Mesodermal cell (in vitro differentiated cells): ENCODE results near the gene GPC3.

ENCODE experiments used
- H3K27ac ChIP-seq: 2 replicates; pipeline ENCODE4 v1.7.0; 2013; ENCODE audit warnings: mild to moderate bottlenecking, low read depth, low read length, moderate library complexity; ENCODE audit not compliant: severe bottlenecking
- H3K36me3 ChIP-seq: 2 replicates; pipeline ENCODE4 v1.7.1; 2013; ENCODE audit warnings: mild to moderate bottlenecking, low read length, moderate library complexity; ENCODE audit not compliant: control insufficient read depth, insufficient read depth
- H3K4me1 ChIP-seq: one replicate; pipeline ENCODE4 v1.7.1; 2013; ENCODE audit warnings: mild to moderate bottlenecking, low read length; ENCODE audit not compliant: insufficient read depth, control insufficient read depth, poor library complexity, severe bottlenecking
- H3K4me3 ChIP-seq: 2 replicates; pipeline ENCODE4 v1.7.0; 2013; ENCODE audit warnings: low read length, control low read depth, mild to moderate bottlenecking; ENCODE audit not compliant: insufficient read depth, poor library complexity, severe bottlenecking; ENCODE audit errors: extremely low read depth
- H3K9me3 ChIP-seq: 2 replicates; pipeline ENCODE4 v1.7.1; 2013; ENCODE audit warnings: mild to moderate bottlenecking, low read length, moderate library complexity; ENCODE audit not compliant: control insufficient read depth
- WGBS, 2 experiments: methylation state at CpG; one replicate each; pipeline ENCODE4 v1.1.5; 2013; ENCODE audit warnings: missing lambda C conversion rate in 2 of 2; ENCODE audit not compliant: insufficient coverage in 2 of 2; 5-methylcytosine and 5-hydroxymethylcytosine counted together

GPC3 gene

DNA sequence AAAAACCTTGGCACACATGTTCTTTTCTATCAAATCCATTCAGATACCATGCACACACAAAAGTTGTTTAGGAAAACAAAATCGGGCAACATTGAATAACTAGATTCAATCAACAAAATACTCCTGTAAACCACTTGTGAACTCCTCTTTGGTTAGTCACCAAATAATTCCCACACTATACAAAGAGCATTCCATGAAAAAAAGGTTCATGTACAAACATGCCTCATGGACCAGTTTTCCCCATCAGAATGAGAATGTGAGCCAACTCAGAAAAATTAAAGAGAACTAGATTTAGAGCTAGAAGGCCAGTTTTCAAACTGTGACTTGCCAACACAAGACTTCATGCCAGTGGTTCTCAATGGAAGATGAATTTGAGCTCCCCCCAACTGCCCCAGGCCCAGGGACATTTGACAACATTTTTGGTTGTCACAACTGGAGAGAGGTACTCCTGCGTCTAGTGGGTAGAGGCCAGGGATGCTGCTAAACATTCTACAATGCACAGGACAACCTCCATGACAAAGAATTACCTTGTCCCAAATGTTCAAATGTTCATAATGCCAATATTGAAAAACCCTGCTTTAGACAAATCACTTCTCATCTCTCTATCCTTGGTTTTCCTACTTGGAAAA is 55.4 kb downstream of the GPC3 start:
- no peaks in the 10 kb centered on the region for H3K9me3 ChIP-seq
- H3K4me1 ChIP-seq: no peaks in the 10 kb centered on the region
- no peak overlapping the region for H3K4me3 ChIP-seq
- no peaks in the 10 kb centered on the region for H3K36me3 ChIP-seq
- H3K27ac ChIP-seq: no peak overlapping the region
- WGBS, 2 experiments: 70% methylated on average over 1 of the region's 2 CpGs; no CpG with 5 or more reads in 1 of the 2 experiments

DNA sequence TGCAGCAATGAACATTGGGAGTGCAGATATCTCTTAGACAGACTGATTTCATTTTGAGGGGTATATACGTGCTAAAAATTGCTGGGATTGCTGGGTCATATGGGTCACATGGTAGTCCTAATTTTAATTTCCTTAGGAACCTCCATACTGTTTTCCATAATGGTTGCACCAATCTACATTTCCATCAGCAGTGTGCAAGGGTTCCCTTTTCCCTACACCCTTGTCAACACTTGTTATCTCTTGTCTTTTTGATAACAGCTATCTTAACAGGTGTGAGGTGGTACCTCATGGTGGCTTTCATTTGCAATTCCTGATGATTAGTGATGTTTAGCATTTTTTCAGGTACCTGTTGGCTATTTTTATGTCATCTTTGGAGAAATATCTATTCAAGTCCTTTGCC is 57.0 kb downstream of the GPC3 start:
- WGBS, 2 experiments: 100% methylated on average over 1 of the region's 1 CpG; no CpG with 5 or more reads in 1 of the 2 experiments
- Histone ChIP-seq H3K36me3 (no peaks in the 10 kb centered on the region), H3K9me3 (no peaks in the 10 kb centered on the region), H3K27ac (no peak overlapping the region), H3K4me3 (no peak overlapping the region), H3K4me1 (no peaks in the 10 kb centered on the region)

GRCh38 chrX:133926809-133927208 is 58.6 kb downstream of the GPC3 start:
- no peak overlapping the region for H3K4me3 ChIP-seq
- no peaks in the 10 kb centered on the region for H3K36me3 ChIP-seq
- no peaks in the 10 kb centered on the region for H3K9me3 ChIP-seq
- no peak overlapping the region for H3K27ac ChIP-seq
- no CpG with 5 or more reads among the region's 4 CpGs for WGBS, 2 experiments
- no peaks in the 10 kb centered on the region for H3K4me1 ChIP-seq

GRCh38 chrX:133926099-133926498 is 59.3 kb downstream of the GPC3 start:
- no peaks in the 10 kb centered on the region for H3K4me1 ChIP-seq
- no CpG with 5 or more reads among the region's 1 CpG for WGBS, 2 experiments

DNA sequence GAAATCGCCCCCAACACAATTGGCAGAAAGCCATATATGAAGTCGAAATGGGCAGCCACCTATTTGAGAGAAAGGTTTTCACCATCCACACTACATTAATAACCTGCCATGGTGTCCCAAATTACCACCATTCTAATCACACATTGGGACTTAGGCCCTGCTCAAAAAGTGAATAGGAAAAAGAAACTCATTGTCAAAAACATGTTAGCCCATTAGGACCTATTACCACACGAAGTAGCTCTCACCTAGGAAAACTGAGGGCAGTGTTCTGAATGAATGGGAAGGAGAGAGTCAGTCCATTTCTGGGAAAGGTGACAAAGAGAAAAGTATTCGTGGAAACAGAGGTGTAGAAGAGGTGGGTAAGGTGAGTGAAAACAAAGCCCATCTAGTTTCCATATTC is 60.8 kb downstream of the GPC3 start:
- no peak overlapping the region for H3K27ac ChIP-seq
- no peak overlapping the region for H3K4me3 ChIP-seq
- H3K36me3 ChIP-seq: no peaks in the 10 kb centered on the region
- WGBS, 2 experiments: 100% methylated on average over 1 to 2 of the region's 4 CpGs
- H3K4me1 ChIP-seq: no peaks in the 10 kb centered on the region
- H3K9me3 ChIP-seq: no peaks in the 10 kb centered on the region

More at GRCh38 chrX:133926099-133926498, 59.3 kb downstream of the GPC3 start:
- Histone ChIP-seq H3K9me3 (no peaks in the 10 kb centered on the region), H3K36me3 (no peaks in the 10 kb centered on the region), H3K27ac (no peak overlapping the region), H3K4me3 (no peak overlapping the region)

DNA sequence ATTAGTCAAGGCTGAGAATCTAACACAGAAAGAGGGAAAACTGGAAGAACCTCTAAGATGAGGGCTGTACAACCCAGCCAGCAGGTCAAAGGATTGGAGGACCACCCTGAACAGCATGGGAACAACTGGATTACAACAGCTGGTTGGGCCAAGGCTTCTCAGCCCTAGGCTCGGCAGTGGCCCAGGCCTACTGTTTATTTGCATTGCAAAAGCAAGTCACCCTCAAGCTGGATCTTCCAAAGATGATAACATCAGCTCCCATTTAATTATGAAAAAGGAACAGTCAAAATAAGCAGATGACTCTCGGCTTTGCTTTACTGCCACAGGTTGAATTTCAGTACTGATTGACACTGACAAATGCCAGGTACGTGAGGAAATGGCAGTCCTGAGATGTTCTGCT is 61.8 kb downstream of the GPC3 start:
- Histone ChIP-seq H3K27ac (no peak overlapping the region), H3K4me1 (no peaks in the 10 kb centered on the region), H3K9me3 (no peaks in the 10 kb centered on the region), H3K4me3 (no peak overlapping the region), H3K36me3 (no peaks in the 10 kb centered on the region)
- WGBS, 2 experiments: 82% methylated on average over 2 of the region's 3 CpGs; no CpG with 5 or more reads in 1 of the 2 experiments

GRCh38 chrX:133923113-133923512 is 62.3 kb downstream of the GPC3 start:
- Histone ChIP-seq H3K9me3 (no peaks in the 10 kb centered on the region), H3K36me3 (no peaks in the 10 kb centered on the region), H3K4me1 (no peaks in the 10 kb centered on the region), H3K27ac (peak overlapping the region; percentile 17), H3K4me3 (no peak overlapping the region)
- WGBS, 2 experiments: no CpG with 5 or more reads among the region's 5 CpGs

- WGBS, 2 experiments: no CpG with 5 or more reads among the region's 2 CpGs
- H3K4me1 ChIP-seq: no peaks in the 10 kb centered on the region
- no peaks in the 10 kb centered on the region for H3K36me3 ChIP-seq
- no peaks in the 10 kb centered on the region for H3K9me3 ChIP-seq
- no peak overlapping the region for H3K4me3 ChIP-seq
- no peak overlapping the region for H3K27ac ChIP-seq
Measured at GRCh38 chrX:133922390-133922771, 63.0 kb downstream of the GPC3 start.

DNA sequence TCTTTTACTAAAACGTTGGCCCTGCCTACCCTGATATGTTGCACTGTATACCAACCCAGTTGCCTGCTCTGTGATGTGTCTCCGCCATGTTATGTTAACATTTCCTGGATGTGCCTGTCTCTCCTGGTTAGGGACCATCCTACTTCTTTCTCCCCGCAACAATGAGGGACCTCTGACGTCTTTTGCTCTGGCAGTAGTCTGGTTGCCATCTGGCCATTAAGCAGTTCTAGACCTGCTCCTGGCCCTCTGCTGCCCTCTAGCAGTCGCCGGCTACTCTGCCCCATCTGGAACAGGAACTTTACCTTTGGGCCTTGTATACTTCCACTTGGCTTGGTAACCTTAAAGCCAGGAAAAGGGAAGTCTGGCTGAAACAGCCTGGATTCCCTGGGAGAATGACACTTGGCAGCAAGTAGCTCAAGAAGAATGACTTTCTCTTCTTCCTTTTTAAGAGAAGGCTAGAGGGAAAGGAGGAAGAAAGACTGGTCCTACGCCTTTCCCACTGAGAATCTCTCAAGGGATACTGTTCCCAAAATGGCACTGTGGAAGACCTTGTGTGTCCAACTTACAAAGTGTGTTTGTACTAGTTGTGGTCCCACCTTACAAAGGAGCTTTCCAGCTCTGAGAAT is 63.5 kb downstream of the GPC3 start:
- Histone ChIP-seq H3K4me3 (no peak overlapping the region), H3K27ac (no peak overlapping the region), H3K36me3 (no peaks in the 10 kb centered on the region), H3K9me3 (no peaks in the 10 kb centered on the region), H3K4me1 (no peaks in the 10 kb centered on the region)
- 100% methylated on average over 1 of the region's 7 CpGs; no CpG with 5 or more reads in 1 of the 2 experiments for WGBS, 2 experiments

GRCh38 chrX:133921086-133921485 is 64.3 kb downstream of the GPC3 start:
- Histone ChIP-seq H3K9me3 (no peaks in the 10 kb centered on the region), H3K4me3 (no peak overlapping the region), H3K36me3 (no peaks in the 10 kb centered on the region), H3K27ac (no peak overlapping the region), H3K4me1 (no peaks in the 10 kb centered on the region)
- whole genome bisulfite sequencing, 2 experiments: 33% methylated on average over 1 of the region's 2 CpGs; no CpG with 5 or more reads in 1 of the 2 experiments

- no peak overlapping the region for H3K4me3 ChIP-seq
- H3K4me1 ChIP-seq: no peaks in the 10 kb centered on the region
- H3K9me3 ChIP-seq: no peaks in the 10 kb centered on the region
- no peaks in the 10 kb centered on the region for H3K36me3 ChIP-seq
- WGBS, 2 experiments: 80% methylated on average over 1 of the region's 3 CpGs; no CpG with 5 or more reads in 1 of the 2 experiments
- no peak overlapping the region for H3K27ac ChIP-seq
Measured at GRCh38 chrX:133918361-133918771, 67.0 kb downstream of the GPC3 start.
